ENCODE measurements around the gene CLEC2D.
"Not testable (repeated sequence)": the region's sequence is repeated elsewhere in the genome, so short reads cannot be mapped to it uniquely, and the experiment has no call there.

The CLEC2D gene

GRCh38 chr12:9669534-9669933 lies at the start of gene CLEC2D:
Gene CLEC2D, plus strand, starts transcription at chr12:9669713. Its CDS starts 22 bp downstream, at chr12:9669735.
- no peak for DNase-seq (ENCODE audit: low spot score)

GRCh38 chr12:9625019-9625418 lies 44.5 kb upstream of the CLEC2D start:
- DNase-seq (ENCODE audit: low spot score), result no peak

- DNase-seq (ENCODE audit: low spot score), result no peak
Measured at GRCh38 chr12:9626291-9626690, 43.2 kb upstream of the CLEC2D start.

DNA sequence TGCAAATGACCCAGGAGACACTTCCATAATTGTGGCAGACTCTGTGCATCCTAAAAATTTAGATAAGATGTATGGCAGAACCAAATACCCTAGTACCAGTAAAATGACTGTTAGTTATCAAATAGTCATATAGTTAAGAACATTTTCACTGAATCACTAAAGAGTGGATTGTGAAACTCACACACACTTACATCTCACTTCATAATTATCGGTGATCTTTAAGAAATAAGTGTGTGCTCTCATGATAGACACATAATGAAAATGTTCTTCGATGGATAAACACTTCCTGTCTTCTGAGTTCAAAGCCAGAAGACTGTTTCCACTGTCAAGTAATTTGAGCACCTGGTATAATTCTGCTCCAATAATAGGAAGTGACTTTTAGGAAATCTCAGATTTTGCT lies 42.7 kb upstream of the CLEC2D start:
- DNase-seq (ENCODE audit: low spot score), result no peak

DNA sequence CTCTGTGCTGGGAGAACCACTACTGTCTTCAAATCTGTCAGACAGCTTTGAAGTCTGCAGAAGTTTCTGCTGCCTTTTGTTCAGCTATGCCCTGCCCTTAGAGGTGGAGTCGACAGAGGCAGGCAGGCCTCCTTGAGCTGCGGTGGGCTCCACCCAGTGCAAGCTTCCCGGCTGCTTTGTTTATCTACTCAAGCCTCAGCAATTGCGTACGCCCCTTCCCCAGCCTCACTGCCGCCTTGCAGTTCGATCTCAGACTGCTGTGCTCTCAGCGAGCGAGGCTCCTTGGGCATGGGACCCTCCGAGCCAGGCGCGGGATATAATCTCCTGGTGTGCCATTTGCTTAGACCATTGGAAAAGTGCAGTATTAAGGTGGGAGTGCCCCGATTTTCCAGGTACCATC lies 36.7 kb upstream of the CLEC2D start:
- no peak for DNase-seq (ENCODE audit: low spot score)

DNA sequence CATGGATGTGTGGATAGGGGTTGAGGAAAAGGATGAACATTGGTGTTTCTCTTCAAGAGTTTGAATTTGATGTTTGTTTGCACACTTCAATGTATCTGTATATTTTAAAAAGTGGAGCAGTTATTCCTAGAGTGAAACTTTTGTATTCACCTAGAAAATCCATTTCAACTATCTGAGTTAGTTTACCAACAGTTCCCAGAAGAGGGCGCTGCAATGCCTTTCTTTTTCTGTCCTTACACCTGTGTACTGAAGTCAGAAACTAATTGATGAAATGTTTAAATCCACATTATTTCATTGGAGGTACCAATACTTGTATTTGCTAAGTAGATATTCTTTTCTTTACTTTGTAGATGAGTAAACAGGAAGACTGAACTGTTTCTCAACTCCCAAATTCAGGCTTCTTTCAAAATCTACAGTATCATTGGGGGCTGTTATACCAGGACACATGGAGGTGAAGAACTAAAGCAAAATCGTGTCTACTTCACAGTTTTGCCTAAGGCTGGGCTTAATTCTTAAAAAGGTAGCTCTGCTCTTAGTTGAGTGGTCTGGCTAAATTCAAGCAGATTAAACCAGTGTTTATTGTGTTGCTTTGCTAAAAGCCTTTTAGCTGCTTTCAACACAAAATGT lies 35.2 kb upstream of the CLEC2D start:
- peak; percentile 20 for DNase-seq (ENCODE audit: low spot score)

DNA sequence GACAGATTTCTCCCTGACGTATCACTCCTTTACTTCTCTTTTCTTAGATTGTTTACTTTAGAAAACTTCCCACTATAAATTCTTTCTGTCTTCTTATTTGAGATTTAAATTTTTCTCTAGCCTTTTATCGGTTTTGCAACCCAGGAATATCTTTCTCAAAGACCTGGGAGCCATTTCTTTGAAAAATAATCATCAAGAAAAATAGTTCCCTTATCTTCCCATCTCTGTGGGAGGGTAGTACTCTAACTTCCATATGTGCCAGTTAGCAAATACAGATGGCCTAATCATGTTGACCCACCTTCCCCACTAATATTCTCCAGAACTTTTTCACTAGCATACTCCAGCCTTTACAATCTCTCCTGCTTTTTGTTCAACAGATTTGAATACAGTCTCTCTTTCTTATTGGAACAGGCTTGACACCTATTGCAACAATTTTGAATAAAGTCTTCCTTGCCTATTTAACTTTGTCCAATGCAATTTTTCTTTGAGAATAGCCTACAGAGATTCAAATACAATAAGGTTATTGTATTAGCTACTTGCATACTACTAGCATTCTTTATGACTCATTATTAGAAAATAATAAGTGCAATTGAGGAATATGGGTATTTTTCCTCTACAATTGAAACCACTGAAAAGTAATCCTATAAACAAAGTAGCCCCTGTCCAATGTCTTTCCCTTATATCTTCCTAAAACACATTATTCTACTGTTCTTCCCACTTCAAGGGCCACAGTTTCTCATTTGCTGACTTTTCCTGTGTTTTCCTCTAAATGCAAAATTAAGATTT lies 34.4 kb upstream of the CLEC2D start:
- DNase-seq (ENCODE audit: low spot score), result no peak

- DNase-seq (ENCODE audit: low spot score), result no peak
Measured at GRCh38 chr12:9636150-9636850, 33.2 kb upstream of the CLEC2D start.

GRCh38 chr12:9636851-9637206 lies 32.7 kb upstream of the CLEC2D start:
- DNase-seq (ENCODE audit: low spot score), result no peak

DNA sequence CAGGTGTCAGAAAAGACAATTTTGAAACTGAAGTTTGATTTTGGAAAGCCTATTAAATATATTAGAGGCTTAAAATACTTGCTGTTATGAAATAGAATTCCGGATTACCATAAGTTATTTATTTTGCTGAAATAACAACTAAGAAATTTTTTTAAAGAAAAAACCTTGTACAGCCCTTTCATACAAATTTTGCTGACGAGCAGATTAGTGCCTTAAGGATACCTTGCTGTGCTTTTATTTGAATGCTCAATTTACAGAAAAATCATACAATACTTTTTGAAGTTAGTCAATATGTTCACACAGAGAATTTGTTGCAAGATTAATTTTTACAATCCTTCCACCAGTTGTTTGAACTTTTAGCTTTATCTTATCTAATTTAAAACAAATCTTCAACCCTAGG lies 29.5 kb upstream of the CLEC2D start:
- DNase-seq (ENCODE audit: low spot score), result no peak

GRCh38 chr12:9642606-9643265 lies 26.8 kb upstream of the CLEC2D start:
- no peak for DNase-seq (ENCODE audit: low spot score)

GRCh38 chr12:9643266-9643660 lies 26.2 kb upstream of the CLEC2D start:
- no peak for DNase-seq (ENCODE audit: low spot score)

DNA sequence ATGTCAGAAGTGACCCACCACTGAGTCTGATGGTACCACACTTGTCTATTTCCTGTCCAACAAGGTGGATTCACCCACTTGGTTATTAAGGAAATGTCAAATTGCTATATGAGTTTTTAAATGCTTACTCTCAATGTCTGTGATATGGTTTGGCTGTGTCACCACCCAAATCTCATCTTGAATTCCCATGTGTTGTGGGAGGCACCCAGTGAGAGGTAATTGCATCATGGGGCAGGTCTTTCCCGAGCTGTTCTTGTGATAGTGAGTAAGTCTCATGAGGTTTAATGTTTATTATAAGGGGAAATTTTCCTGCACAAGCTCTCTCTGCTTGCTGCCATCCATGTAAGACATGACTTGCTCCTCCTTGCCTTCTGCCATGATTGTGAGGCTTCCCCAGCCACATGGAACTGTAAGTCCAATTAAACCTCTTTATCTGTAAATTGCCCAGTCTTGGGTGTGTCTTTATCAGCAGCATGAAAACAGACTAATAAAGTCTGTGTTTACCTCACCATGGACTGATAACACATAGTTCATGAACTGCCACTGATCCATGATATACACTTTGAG lies 24.4 kb upstream of the CLEC2D start:
- not testable (repeated sequence) for DNase-seq (ENCODE audit: low spot score)

GRCh38 chr12:9646794-9647781 lies 22.4 kb upstream of the CLEC2D start:
- DNase-seq (ENCODE audit: low spot score), result peak; percentile 22

DNA sequence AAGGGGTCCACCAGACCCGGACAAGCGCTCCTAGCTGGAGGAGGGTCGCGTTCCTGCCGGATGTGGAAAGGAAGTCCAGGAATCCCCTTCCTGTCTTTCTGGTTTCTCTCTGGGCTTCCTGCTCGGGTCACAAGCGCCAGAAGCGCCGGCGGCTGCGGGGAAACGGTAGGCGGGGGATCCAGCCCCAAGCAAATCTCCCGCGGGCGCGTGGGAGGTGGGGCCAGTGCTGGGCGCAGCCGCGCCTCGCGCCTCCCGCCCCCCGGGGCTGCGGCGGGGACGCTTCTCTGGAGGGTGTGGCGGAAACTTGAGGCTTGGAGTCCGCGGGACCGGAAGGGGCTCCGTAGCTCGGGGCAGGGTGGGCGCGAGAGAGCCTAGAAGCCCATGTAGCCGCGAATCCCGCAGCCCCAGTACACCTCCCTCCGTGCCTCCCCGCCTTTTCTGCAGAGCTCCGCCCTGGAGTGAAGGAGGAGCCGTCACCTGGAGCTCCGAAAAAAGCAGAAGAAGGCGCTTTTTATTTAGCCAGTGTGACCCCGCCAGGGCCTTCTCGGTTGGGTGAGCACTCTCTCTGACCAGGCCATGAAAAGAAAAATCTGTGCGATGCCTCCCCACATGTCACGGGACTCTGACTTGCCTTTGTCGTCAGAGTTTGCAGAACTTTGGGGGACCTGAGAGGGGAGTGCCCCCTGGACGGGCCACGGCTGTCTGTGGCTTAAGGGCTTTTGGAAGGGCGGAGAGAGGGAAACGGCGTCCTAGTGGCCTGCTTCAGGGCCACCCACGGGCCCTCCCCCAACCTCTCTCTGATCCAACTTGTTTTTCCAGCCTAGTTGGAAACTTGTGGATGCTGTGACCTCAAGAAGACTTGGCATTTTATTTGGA lies 21.4 kb upstream of the CLEC2D start:
- peak; percentile 87 for DNase-seq (ENCODE audit: low spot score)

GRCh38 chr12:9648701-9649531 lies 20.6 kb upstream of the CLEC2D start:
- no peak for DNase-seq (ENCODE audit: low spot score)

DNA sequence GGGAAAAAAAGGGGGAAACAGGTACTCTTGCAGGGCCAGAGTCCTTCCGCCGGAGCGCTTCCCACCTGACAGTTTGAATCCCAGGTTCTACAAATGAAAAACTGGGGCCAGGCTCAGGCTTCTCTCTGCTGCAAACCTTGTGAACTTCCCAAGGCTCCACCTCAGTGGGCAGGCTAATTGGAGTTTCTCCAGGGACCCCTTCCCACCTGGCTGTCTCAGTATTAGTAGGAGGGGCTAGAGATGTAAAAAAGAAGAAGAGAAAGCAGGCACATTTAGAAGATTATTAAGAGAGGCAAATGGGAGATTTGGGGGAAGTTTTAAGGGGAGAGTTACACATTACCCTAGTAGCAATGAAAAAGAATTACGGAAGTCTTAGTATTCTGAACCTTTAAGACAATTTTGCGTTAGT lies 20.0 kb upstream of the CLEC2D start:
- DNase-seq (ENCODE audit: low spot score), result no peak

- no peak for DNase-seq (ENCODE audit: low spot score)
Measured at GRCh38 chr12:9650151-9650576, 19.3 kb upstream of the CLEC2D start.

DNA sequence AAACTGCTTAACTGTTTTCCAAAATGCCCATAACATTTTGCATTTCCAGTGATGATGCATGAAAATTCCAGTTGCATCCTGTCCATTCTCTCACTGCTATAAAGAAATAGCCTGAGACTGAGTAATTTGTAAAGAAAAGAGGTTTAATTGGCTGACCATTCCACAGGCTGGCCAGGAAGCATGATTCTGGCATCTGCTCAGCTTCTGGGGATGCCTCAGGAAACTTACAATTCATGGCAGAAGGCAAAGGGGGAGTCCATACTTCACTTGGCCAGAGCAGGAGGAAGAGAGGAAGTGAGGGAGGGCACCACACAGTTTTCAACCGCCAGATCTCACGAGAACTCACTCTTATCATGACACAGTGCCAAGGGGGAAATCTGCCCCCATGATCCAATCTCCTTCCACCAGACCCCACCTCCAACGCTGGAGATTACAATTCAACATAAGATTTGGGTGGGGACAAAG lies 18.2 kb upstream of the CLEC2D start:
- DNase-seq (ENCODE audit: low spot score), result no peak

Data from AG08396 (cell line).